ENCODE data around the gene MYADML2. TPM values are rescaled to one million over a fixed set of nuclear protein-coding genes. Genes with fewer than 3 reads are reported as not detected.

Gene MYADML2
- total RNA-seq, 3 donors from 2014 or later: 0.13 TPM; not detected in 2

DNA sequence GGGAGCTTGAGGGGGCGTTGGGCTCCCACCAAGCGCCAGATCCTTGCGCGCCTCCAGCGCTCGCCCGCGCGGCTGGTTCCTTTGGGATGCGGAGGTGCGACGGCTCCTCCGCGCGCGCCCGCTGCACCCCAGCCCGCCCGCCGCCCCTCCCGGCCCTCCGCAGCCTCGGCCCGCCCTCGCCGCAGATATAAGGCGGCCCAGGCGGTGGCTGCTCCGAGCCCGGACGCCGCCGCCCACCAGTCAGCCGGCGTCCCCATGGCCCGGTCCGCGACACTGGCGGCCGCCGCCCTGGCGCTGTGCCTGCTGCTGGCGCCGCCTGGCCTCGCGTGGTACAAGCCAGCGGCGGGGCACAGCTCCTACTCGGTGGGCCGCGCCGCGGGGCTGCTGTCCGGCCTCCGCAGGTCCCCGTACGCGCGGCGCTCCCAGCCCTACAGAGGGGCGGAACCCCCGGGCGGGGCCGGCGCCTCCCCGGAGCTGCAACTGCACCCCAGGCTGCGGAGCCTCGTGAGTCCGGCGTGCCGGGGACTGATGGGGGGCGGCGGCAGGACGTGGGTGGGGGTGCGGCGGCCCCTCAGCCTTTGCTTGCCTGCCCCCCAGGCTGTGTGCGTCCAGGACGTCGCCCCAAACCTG lies 44.9 kb downstream of the MYADML2 start, which contains the start of gene NPB:
NPB (plus strand) TSS at position 216 of the 630 bp plus-strand sequence; CDS start at position 256, 40 bp downstream.
- intact Hi-C loops (cut with DNase I, micrococcal nuclease): no loop called here
- no peak within 1 kb of the TSS for H3K4me3 ChIP-seq
- peaks cover 10% of the 10 kb centered on the region for H3K4me1 ChIP-seq (ENCODE audit: low read depth)
- TF ChIP-seq, protein P1, sequence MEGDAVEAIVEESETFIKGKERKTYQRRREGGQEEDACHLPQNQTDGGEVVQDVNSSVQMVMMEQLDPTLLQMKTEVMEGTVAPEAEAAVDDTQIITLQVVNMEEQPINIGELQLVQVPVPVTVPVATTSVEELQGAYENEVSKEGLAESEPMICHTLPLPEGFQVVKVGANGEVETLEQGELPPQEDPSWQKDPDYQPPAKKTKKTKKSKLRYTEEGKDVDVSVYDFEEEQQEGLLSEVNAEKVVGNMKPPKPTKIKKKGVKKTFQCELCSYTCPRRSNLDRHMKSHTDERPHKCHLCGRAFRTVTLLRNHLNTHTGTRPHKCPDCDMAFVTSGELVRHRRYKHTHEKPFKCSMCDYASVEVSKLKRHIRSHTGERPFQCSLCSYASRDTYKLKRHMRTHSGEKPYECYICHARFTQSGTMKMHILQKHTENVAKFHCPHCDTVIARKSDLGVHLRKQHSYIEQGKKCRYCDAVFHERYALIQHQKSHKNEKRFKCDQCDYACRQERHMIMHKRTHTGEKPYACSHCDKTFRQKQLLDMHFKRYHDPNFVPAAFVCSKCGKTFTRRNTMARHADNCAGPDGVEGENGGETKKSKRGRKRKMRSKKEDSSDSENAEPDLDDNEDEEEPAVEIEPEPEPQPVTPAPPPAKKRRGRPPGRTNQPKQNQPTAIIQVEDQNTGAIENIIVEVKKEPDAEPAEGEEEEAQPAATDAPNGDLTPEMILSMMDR (IDR thresholded peaks at IDR 0.05): no peak
- ATAC-seq (peak; percentile 65), DNase-seq (peak in 2 of 3 donors; percentile 52 to 58)
- H3K9me3 ChIP-seq: no peaks in the 10 kb centered on the region
- H3K36me3 ChIP-seq (ENCODE audit: low read depth): no peaks in the 10 kb centered on the region

DNA sequence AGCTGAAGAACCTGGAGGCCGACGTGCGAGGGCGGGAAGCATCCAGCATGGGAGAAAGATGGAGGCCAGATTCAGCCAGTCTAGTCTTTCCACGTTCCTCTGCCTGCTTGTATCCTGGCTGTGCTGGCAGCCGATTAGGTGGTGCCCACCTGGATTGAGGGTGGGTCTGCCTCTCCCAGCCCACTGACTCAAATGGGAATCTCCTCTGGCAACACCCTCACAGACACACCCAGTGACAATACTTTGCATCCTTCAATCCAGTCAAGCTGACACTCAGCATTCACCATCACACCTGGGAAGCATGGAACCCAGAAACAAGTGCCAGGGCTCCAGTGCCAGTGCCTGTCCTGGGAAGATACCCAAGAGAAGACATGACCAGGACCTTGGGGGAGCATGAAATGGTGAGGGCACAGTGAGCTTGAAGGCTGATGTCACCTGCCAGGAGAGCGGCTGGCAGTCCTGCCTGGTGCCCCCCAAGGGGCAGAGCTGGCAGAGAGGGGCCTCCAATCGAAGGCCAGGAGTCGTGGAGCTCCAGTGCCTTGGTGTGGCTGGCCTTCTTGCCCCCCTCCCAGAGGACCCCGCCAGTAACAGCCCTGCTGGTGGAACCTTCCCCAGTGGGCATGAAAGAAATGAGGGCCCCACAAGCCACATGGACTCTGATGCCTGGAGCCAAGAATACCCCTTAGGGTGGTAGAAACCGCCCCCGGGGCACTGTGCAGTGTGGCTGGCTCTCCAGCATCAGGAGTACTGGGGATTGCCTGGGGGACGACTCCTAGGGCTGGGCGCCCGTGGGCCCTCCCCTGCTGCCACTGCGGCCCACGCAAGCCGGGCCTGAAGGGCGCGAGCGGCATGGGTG lies 45.6 kb downstream of the MYADML2 start:
- Histone ChIP-seq H3K9me3 (no peaks in the 10 kb centered on the region), H3K4me3 (no peak overlapping the region), H3K36me3 (ENCODE audit: low read depth) (no peaks in the 10 kb centered on the region), H3K4me1 (ENCODE audit: low read depth) (peaks cover 10% of the 10 kb centered on the region)
- DNase-seq (no peak), ATAC-seq (peak; percentile 4)
- intact Hi-C loops (cut with DNase I, micrococcal nuclease): no loop called here
- TF ChIP-seq, protein P1 (IDR thresholded peaks at IDR 0.05): no peak

DNA sequence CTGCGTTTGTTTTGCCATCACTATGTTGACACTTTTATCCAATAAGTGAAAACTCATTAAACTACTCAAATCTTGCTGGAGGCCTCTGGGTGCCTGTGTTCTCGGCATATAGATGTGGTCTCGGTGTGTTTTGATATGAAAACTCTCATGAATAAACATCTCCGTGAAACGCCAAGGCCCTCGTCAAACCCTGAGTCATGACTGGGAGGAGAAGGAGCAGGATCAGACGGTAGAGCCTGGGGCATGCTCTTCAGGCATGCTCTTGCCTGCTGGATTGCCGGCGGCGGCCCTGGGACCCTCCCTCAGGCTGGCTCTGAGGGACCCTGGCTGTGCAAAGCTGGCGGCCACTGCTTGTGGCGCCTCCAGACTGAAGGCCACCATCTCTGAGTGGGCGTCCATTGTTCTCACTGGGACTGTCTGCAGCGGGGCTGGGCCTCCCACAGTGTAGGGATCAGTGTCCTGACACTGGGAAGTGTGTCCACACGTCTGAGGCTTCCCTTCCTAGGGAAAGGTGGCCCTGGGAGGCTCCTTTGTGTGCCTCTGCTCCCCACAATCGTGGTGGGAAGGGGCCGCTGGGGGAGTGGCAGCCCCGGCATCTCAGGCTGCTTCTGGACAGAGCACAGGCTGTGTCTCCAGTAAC lies 46.7 kb downstream of the MYADML2 start:
- ATAC-seq (no peak), DNase-seq (no peak)
- Histone ChIP-seq H3K4me1 (ENCODE audit: low read depth) (peaks cover 10% of the 10 kb centered on the region), H3K4me3 (no peak overlapping the region), H3K9me3 (no peaks in the 10 kb centered on the region), H3K36me3 (ENCODE audit: low read depth) (no peaks in the 10 kb centered on the region)
- intact Hi-C loops (cut with DNase I, micrococcal nuclease): no loop called here
- TF ChIP-seq, protein P1 (IDR thresholded peaks at IDR 0.05): no peak

DNA sequence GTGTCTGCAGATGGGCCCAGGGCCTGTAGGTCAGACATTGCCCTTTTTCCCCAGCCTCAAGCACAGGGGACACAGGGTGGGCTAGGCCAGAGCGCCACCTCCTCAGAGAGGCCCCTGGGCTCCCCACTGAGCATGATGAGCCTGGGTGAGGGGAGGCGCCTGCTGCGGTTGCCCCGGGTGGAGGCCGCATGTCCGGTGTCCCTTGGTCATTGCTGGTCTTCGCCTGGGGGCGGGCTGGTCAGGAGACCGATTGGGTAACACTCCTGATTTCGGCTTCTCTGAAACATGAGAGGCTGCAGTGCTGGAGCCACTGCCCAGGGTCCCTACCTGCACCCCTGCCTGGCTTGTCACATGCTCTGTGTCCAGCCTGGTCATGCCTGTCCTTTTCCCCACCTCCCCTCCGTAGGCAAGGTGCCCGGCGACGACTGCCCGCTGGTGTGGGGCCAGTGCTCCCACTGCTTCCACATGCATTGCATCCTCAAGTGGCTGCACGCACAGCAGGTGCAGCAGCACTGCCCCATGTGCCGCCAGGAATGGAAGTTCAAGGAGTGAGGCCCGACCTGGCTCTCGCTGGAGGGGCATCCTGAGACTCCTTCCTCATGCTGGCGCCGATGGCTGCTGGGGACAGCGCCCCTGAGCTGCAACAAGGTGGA lies 47.4 kb downstream of the MYADML2 start:
- intact Hi-C loops (cut with DNase I, micrococcal nuclease): no loop called here
- DNase-seq (no peak), ATAC-seq (no peak)
- Histone ChIP-seq H3K4me3 (no peak overlapping the region), H3K4me1 (ENCODE audit: low read depth) (peaks cover 10% of the 10 kb centered on the region), H3K9me3 (no peaks in the 10 kb centered on the region), H3K36me3 (ENCODE audit: low read depth) (peaks cover 2% of the 10 kb centered on the region)
- TF ChIP-seq, protein P1 (IDR thresholded peaks at IDR 0.05): no peak

DNA sequence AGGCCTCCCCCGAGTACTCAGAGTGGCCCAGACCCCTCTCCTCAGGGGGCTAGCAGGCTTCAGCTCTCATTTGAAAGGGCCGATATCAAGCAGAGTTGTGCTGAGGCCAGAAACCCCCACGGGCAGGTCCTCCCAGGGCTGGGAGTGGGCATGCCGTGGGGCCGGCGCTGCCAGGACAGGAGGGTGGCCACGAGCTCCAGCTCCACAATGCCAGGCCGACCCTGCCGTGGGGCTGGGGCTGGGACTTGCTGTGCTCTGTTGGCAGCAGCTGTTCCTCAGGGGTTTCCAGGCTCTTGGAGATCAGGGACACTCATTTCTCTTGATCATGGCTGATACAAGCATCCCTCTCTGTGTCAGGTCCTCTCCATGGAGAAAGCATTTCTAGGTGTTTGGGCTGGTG lies 48.1 kb downstream of the MYADML2 start:
- ATAC-seq (no peak), DNase-seq (no peak)
- H3K4me3 ChIP-seq: no peak overlapping the region
- H3K36me3 ChIP-seq (ENCODE audit: low read depth): peaks cover 2% of the 10 kb centered on the region
- no peaks in the 10 kb centered on the region for H3K9me3 ChIP-seq
- TF ChIP-seq, protein P1 (IDR thresholded peaks at IDR 0.05): no peak
- intact Hi-C loops (cut with DNase I, micrococcal nuclease): no loop called here
- H3K4me1 ChIP-seq (ENCODE audit: low read depth): peaks cover 10% of the 10 kb centered on the region

Data from mucosa of descending colon (tissue), 3 donors.